ENCODE measurements around the gene TRMT44.
"Not testable (repeated sequence)": the region's sequence is repeated elsewhere in the genome, so short reads cannot be mapped to it uniquely, and the experiment has no call there.

The TRMT44 gene

DNA sequence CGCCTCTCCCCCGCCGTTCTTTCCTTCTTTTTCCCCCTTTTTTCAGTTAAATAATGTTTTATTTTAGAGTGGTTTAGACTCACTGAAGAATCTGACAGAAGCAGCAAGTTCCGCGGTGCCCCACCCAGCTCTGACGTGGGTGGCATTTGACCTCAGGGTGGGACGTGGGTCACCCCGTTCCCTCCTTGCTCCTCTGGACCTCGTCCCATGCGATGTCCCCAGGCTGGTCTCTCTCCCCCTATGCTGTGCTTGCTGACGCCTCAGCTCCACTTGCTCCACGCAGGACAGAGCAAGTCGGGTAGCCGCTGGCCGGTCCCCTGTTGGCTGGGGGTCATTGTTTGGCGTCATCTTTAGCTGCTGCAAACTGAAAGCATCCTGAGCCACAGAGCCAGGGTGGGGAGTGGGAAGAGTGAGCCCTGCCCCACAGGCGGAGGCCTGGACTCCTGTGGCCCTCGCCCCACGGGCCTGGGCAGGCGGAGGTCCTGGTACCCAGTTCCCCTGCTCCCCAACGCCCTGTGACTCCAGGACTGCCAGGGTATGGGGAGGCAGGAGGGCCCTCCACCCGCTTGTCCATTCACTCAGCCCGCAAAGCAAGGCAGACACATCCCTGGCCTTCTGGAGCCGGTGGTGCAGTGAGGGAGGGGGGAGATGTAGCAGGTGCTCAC, 30.8 kb downstream of the TRMT44 start:
- no peak for DNase-seq

DNA sequence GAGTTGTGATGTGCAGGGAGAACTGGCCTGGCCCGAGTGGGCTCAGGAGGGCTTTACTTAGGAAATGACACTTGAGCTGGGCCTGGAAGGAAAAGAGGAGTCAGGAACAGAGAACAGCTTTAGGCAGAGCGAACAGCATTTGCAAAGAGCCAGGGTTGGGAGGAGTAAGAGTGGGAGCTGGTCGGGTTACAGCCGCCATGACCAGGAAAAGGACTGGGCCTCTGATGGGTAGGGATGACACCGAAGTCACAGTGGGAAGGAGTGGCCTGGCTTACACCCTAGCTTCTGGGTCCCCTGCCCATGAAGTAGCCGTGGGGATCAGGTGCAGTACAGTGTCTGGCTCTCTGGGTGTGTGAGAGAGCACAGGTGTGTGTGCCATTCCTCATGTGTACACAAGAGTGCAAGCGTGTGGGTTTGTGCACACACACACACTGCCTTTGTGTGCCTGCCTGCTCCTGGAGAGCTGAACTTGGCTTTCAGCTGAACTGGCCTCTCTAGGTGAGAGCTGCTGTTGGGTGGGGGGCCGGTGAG, 31.6 kb downstream of the TRMT44 start:
- DNase-seq = no peak

DNA sequence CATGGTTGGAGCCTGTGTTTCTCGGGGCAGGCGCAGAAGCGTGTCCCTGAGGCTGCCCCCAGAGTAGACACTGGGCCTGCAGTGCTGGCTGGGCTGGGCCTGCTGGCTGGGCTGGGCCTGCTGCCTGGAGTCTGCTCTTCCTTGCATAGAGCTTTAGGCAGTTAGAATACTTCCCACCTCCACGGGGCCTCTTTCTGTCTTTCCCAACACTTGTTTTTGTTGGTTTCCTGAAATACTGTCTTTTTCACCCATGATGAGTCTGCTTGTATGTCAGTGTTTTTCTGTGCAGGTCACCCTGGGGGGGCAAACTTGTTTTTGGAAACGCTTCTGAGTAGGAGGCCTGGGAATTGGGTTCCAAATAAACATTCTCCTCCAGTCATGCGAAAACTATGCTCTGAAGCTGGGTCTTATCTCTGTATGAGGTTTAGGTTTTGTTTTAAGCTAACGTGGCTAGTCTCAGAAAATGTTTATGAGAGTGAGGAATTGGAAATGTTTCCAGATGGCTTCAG, 32.2 kb downstream of the TRMT44 start:
- DNase-seq = no peak

DNA sequence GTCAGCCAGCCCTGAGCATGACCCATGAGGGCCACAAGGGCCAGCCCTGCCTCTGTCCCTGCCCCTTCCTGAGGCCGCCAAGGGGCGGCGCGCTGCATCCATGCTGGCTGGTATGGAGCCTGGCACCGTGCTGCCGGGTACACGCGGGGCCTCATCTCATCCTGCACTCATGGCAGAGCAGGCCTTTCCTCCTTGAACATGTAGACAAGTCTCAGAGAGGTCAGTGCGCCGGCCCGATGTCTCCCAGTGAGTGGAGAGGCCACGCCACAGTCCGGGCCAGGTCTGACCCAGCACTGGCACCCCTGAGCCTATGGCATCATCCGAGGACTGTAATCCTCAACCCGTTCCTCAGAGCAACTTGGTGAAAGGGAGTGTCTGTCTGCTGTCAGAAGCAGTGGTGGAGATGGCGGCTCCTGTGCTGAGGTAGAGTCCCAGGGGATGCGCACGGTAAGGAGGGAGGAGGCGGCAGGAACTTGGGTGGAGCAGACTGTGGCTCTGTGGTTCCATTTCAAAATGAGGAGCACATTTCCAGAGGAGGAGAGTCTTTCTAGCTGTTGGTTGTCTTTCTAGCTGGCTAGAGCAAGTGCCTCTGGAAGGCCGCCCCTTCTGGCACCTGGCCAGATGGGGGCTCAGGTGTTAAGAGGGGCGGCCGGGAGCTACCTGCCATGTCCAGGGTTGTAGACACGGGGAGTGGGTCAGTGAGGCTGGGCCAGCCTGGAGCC, 32.8 kb downstream of the TRMT44 start:
- DNase-seq = no peak

DNA sequence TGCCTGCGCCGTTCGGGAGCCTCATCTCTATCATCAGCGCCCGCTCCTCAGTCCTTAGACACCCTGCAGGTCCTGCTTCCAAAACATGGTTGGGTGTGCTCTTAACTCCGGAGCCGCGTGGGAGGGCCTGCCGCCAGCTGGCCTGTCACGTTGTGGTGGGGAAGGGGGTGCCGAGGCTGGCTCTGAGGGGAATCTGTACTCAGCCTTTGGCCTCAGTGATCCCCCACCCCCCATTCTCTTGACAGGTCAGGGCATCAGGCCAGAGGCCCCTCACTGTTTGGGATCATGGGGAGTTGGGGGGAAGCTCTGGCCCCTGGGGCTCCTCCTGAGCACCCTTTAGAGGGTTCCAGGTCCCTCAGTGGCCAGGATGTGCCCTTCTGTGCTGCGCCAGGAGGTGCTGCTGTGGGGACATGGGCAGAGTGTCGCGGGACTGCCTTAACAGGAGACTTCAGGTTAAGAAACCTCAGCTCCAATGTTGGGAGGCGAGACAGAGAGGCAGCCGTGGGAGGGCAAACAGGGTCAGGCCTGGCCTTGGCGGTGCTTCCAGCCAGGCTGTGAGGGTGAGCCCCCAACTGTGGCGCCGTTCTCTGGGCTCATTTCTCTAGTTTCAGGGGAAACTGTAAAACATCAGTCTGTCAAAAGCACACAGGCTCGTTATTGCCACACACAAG, 33.5 kb downstream of the TRMT44 start:
- DNase-seq = no peak

DNA sequence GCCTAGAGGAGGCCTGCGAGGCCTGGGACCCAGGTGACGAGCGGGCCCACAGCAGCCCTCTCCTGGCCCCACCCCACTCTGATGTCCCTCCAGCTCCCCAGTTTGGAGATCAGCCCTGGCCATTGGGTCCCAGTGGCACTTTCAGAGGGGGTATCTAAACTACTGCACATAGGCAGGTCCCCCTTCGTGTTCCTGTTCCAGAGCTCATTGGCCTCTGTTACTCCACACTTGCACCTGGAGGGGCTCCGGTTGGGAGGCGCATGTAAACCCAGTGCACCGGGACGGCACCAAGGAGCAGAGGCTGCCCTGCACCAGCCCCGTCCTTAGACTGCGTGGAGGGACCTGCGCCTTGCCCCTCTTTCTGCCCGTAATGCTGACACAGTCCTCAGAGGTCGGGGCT, 34.3 kb downstream of the TRMT44 start:
- no peak for DNase-seq

DNA sequence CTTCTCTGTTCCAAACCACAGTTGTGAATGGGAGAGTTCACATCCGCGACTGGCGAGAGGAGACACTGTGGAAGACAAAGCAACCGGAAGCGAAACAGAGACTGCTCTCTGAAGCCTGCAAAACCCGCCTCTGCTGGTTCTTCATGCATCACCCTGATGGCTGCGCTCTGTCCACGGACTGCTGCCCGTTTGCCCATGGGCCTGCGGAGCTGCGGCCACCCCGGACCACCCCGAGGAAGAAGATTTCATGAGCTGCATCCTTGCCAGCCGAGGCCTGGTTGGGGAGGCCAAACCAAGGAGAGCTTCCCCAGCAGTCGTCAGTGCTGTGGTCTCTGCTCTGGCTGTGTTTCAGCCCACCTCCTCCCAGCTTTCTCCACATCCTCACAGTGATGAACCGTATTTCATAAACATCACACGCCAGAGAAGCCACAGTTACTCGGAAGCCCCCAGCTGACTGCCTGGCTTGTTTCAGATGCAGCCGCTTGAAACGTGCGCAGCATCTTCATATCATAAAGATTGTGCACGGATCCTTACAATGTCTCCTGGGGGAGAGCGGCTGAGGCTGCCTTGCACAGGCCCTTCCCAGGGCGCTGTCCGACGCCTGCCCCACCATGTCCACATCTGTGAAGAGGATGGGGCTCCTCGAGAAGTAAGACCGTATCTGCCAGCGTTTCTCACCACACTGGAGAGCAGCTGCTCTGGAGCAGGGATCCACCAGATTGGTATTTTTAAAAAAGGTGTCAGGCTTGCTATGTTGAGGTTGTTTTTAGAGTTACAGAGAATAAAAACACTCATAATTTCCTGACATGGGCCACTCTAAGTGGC, 35.4 kb downstream of the TRMT44 start:
- no peak for DNase-seq

DNA sequence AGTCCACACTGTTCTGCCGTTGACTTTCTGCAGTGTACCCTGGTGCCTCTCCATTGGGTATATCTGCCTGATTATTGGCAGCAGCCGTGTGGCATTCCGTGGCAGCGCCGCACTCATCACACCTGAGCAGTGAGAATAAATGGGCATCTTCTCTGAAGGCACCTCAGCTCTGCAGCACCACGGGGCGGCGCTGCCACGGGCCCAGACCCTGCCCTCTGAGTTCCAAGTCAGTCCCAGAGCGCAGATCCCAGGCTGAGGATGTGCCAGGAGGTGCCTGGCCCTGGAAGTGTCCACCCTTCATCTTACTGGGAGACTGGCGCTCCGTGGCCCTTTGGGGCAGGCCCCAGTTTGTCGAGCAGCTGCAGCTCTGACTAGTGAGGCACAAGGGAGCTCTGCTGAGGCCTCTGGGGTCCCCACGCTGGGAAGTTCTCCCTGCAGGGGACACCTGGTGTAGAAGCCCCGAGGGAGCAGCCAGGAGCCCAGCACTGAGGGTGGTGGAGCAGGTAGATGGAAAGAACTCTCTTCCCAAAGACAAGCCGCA, 36.6 kb downstream of the TRMT44 start:
- DNase-seq = no peak

DNA sequence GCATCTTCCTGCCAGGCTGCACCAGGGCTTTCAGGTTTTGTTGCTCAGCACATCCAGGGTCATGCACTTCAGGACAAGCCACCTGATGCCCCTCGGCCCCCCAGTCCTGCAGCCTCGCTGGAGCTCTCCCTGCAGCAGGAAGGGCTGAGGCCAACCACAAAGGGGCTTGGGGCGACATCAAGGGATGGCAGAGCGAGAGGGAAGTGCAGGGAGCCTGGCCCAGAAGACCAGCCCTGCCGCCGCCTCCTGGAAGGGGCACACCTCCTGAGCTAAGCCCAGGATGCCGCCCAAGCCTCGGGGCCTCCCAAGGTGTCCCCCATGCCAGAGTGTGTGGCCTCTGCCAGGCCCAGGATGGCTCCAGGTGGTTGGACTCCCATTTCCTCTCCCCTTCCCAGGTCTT, 37.1 kb downstream of the TRMT44 start:
- no peak for DNase-seq

DNA sequence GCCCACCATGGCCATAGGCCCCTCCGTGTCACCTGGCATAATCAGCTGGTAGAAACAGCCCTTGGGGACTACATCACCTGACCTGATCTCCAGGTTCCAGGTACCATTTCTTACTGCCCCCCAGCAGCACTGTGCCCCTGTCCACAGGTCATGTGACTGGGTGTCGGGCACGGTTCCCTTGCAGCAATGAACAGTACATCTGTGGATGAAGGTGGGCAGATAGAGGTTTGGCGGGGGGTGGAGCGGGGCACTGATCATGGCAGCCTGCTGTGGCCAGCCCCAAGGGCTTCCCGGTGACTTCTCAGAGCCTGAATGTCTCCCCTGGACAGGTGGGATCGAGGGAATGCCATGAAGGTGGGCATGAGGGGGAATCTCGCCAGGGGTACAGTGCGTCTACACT, 37.8 kb downstream of the TRMT44 start:
- no peak for DNase-seq

DNA sequence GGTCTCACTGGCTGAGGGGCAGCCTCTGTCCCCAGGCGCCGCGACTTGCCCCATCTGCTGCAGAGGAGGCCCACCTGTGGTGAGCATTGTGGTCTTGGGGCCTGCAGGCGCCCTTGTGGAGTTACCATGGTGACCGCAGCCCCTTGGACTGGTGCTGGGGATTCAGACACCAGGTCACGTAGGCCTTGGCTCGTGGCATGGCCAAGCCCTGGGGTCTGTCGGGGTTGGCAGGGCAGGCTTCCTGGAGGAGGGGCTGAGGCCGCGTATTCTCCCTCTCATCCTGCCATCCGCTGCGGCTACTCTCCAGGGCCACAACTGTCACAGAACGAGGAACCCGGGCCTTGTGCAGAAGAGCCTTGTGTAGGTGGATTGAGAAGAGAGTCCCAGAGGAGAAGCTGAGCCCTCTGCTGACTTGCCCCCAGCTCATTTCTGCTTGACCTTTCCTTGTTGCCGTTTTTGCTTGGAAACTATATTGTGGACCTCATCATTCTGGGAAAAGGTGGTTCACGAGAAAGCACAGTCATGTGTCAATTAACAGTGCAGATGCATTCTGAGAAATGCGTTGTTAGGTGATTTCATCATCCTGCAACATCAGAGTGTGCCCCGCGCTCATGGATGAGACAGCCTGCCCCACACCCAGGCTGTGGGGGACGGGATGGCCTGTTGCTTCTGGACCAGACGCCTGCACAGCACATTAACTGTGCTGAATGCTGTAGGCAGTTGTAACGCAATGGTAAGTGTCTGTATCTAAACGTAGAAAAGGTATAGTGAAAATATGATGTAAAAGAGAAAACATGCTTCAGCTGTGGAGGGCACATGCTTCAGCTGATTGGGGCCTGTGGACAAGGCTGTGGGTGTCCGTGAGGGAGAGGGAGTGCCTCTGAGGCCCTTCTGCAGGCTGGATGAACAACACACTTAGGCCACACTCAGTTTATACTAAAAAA, 38.5 kb downstream of the TRMT44 start:
- DNase-seq = no peak

DNA sequence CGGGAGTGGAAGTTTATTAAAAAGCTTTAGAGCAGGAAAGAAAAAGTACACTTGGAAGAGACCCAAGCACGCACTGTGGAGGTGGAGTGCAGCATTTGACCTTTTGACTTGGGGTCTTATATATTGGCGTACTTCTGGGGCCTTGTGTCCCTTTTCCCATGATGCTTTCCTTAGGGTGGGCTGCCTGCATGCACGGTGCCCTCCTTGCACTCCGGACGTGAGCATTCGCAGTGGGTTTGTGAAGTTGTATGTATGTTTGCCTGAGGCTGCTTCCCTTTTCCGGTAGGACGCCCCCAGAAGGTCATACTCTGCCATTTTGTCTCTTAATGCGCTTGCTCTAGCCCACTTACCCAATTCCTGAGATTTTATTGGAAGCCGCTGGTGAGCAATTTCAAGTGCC, 39.6 kb downstream of the TRMT44 start:
- DNase-seq = no peak

DNA sequence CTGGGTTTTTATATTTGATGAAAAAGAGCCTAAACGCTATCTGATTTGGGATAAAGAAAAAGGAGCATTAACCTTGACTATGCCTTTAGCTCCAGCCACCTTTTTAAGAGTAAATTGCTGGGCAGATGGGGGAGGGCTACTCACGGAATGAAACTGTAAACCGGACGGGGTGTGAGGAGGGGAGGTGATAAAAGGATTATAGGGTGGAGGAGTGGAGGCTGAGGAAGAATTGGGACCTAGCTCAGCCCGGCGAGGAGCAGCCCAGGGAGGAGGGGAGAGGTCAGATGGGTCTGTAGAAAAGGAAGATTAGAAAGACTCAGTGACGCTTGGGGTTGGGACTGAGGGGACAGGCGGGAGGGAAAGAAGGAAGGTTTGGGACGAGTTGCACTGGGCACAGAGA, 46.1 kb downstream of the TRMT44 start:
- not testable (repeated sequence) for DNase-seq

DNA sequence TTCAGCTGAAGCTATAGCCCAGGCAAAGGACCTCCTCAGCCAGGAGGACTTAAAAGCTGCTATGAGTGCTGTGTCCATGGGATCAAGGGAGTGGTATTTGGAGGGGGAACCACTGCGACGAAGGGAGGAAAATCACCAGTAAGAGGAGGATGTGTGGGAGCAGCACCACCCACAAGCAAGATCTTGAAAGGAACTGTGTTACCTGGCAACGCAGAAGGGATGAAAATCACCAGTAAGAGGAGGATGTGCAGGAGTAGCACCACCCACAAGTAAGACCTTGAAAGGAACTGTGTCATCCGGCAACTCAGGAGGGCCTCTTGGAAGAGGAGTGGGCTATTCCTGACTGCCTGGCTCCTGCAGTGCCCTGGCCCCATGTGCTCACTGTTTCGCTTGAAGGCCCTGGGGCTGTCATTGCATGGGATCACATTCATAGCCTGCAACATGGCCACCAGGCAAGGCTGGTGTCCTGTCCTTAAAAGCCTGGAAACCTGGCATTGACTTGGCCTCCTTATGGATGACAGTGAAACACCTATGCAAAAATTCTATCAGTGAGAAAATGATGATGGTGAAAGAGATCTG, 48.3 kb downstream of the TRMT44 start:
- DNase-seq = no peak

DNA sequence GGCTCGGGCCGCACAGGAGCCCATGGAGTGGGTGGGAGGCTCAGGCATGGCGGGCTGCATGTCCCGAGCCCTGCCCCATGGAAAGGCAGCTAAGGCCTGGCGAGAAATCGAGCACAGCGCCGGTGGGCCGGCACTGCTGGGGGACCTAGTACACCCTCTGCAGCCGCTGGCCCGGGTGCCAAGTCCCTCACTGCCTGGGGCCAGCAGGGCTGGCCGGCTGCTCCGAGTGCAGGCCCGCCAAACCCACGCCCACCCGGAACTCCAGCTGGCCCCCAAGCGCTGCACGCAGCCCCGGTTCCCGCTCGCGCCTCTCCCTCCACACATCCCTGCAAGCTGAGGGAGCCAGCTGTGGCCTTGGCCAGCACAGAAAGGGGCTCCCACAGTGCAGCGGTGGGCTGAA, 50.9 kb downstream of the TRMT44 start:
- DNase-seq = not testable (repeated sequence)

DNA sequence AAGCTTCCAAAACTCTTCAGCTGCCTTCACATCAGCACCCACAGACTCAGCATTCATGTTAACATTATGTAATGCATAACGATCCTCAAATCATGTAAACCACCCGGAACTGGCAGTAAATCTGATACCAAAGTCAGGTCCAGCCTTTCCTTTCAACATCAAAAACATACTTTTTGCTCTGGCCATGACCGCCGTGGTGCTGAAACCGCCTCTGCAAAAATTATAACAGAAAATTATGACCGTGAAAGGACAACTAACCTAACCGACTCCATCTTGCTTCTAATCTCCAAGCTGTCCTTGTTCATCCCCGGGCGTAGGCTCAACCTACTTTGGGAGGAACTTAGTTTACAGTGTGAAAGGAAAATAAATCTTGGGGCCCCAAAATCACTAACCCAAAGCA, 51.6 kb downstream of the TRMT44 start:
- no peak for DNase-seq

DNA sequence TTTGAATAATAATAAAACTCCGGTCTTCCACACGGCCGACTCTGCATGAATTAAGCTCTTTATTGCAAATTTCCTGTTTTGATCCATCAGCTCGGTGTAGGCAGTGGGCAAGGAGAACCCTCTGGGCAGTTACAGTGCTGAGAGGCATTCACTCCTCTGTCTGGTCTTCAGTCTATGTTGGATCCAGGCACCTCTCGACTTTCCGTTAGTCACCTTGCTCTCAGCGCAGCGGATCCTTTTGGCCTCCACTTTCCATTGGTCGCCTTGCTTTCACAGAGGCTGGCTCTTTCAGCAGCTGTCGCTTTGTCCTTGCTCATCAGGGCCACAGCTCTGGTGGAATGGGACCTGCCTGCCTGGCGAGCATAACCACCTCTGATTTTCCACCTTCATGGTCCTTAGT, 52.9 kb downstream of the TRMT44 start:
- DNase-seq = no peak

DNA sequence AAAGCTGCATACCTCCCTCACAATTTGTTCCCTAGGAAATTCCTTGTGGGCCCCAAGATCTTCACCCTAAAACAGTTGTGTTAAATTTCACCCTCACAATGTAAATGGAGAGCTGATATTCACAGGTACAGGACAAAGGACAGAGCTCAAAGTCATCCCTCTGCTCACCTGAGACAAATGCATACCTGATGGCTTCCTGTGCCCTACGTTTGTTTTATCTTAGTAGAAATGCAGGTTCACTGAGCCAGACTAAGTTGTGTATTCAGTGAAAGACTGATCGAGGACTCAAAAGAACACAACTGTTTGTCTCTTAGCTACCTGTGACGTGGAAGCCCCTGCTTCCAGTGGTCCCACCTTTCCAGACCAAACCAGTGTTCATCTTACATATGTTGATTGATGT, 53.6 kb downstream of the TRMT44 start:
- no peak for DNase-seq

DNA sequence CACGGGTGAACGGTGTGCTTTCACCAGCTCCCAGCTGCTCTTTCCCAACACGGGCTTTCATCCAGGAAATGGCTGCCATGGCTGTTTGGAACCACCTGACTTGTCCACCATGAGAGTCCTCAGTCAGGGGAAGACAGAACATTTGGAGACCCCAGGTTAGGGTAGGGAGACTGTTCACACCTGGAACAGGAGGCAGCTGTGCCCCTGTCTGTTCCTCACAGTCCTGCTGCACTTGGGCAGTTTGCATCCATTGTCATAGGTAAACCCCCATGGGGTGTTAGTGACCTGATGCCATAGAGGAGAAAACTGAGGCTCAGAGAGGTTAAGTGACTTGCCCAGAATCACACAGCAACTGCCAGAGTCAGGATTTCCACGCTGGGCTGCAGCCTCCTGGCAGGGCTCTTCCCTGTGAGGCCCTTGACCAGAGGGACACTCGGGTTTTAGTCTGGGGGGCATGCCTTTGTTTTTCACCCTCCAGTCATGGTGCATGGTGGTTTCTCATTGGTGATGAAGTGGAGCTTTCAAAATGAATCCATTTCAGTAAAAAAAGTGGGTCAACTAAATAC, 54.5 kb downstream of the TRMT44 start:
- DNase-seq = no peak

DNA sequence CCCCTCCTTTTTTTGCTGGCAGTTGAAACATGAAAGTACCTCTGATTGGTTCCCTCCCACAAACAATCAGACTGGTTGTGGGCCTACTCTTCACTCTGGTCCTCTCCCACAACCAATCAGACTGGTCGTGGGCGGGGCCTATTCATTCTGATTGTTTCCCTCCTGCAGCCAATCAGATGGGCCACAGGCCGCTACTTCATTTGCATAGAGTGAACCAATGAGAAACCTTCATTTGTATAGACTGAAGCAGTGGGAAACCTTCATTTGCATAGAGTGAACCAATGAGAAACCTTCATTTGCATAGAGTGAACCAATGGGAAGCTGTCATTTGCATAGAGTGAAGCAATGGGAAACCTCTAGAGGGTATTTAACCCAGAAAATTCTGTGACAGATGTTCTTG, 55.2 kb downstream of the TRMT44 start:
- DNase-seq = no peak

DNA sequence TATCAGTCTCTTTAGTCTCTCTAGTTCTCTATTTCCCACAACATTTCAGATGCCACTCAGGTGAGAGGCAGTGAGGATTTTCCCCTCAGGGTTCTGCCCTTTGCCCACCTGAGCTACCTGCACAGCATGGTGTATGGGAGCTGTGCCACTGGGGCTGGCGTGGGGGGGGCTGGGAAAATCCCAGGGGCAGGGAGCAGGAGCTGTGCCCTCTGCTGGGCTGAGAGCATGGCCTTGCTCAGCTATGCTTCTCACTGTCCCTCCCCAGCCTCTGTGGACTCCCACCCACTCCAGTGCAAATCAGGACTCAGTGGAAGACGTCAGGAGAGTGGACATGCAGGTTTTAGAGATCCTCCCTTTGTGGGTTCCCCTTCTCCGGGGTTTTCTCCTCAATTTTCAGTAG, 57.2 kb downstream of the TRMT44 start:
- DNase-seq = no peak
